ENCODE results near the gene PCSK2. TPM values are rescaled to one million over a fixed set of nuclear protein-coding genes. Genes with fewer than 3 reads are reported as not detected.

The PCSK2 gene
- total RNA-seq, 1 donor from 2014 or later: 28.7 TPM

DNA sequence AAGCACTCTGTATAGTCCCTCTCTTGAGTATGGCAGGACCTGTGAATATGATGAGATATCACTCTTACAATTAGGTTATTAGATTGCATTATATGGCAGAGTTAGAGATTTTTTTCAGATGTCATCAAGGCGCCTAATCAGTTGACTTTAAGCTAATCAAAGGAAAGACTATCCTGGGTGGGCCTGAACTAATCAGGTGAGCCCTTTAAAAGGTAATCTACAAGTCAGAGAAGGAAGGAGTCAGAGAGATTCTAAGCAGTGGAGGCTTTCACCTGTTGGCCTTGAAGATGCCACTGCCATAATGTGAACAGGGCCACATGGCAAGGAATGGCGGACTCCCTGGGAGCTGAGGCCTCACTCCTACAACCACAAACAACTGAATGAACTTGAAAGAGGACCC is 152.8 kb downstream of the PCSK2 start:
- H3K27me3 Mint-ChIP-seq (ENCODE audit: unreplicated experiment): peaks cover 5% of the 10 kb centered on the region
- no peak overlapping the region for H3K4me3 Mint-ChIP-seq (ENCODE audit: unreplicated experiment)
- TF ChIP-seq, protein P1, sequence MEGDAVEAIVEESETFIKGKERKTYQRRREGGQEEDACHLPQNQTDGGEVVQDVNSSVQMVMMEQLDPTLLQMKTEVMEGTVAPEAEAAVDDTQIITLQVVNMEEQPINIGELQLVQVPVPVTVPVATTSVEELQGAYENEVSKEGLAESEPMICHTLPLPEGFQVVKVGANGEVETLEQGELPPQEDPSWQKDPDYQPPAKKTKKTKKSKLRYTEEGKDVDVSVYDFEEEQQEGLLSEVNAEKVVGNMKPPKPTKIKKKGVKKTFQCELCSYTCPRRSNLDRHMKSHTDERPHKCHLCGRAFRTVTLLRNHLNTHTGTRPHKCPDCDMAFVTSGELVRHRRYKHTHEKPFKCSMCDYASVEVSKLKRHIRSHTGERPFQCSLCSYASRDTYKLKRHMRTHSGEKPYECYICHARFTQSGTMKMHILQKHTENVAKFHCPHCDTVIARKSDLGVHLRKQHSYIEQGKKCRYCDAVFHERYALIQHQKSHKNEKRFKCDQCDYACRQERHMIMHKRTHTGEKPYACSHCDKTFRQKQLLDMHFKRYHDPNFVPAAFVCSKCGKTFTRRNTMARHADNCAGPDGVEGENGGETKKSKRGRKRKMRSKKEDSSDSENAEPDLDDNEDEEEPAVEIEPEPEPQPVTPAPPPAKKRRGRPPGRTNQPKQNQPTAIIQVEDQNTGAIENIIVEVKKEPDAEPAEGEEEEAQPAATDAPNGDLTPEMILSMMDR (IDR thresholded peaks at IDR 0.05; ENCODE audit: partially characterized antibody, unreplicated experiment): no peak
- peaks cover 4% of the 10 kb centered on the region for H3K9me3 Mint-ChIP-seq (ENCODE audit: unreplicated experiment)
- peaks cover 22% of the 10 kb centered on the region for H3K4me1 Mint-ChIP-seq (ENCODE audit: low read depth, unreplicated experiment)
- H3K36me3 Mint-ChIP-seq (ENCODE audit: unreplicated experiment): no peaks in the 10 kb centered on the region
- no peak overlapping the region for H3K27ac Mint-ChIP-seq (ENCODE audit: unreplicated experiment)
- DNase-seq: no peak

GRCh38 chr20:17380801-17381200 is 154.0 kb downstream of the PCSK2 start:
- Mint-ChIP-seq H3K36me3 (ENCODE audit: unreplicated experiment) (no peaks in the 10 kb centered on the region), H3K9me3 (ENCODE audit: unreplicated experiment) (peaks cover 4% of the 10 kb centered on the region)

DNA sequence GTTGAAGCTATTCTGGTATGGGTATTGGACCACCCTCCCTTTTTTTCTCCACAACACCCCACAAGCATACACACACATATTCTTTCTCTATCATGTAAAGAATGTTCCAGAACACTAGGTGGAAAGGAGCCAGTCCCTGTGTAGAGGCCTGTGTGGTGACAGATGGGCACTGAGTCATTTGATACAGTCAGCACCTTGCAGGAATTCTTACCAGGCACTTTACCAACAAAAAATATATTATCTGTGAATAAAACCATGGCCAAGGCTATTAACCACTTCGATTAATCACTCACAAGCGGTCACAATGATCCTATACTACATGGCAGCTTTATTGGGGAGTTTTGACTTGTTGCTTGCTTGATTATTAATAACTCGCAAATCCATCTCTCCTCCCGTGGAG is 154.9 kb downstream of the PCSK2 start:
- Mint-ChIP-seq H3K27ac (ENCODE audit: unreplicated experiment) (no peak overlapping the region), H3K4me3 (ENCODE audit: unreplicated experiment) (no peak overlapping the region)

More at GRCh38 chr20:17380801-17381200, 154.0 kb downstream of the PCSK2 start:
- H3K27me3 Mint-ChIP-seq (ENCODE audit: unreplicated experiment): peaks cover 5% of the 10 kb centered on the region
- H3K4me3 Mint-ChIP-seq (ENCODE audit: unreplicated experiment): no peak overlapping the region
- TF ChIP-seq, protein P1 (IDR thresholded peaks at IDR 0.05; ENCODE audit: partially characterized antibody, unreplicated experiment): no peak
- peaks cover 22% of the 10 kb centered on the region for H3K4me1 Mint-ChIP-seq (ENCODE audit: low read depth, unreplicated experiment)
- no peak overlapping the region for H3K27ac Mint-ChIP-seq (ENCODE audit: unreplicated experiment)
- DNase-seq: no peak

DNA sequence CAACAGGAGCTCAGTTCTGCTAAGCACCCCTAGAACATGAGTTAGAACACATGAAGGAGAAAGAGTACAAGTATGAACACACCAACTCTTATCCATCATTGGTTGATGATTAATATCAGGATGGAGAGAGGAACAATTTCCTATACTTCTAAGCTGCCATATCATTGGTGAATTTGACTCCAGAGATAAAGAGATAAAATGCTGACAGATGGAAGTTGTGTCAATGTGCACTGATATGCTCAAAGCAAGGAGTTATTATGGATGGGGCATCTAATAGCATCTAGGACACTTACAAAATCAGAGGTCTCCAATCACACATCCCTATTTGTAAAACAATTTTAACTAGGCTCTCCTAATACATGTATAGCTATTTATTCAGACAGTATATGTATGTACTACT is 159.0 kb downstream of the PCSK2 start:
- Mint-ChIP-seq H3K27ac (ENCODE audit: unreplicated experiment) (no peak overlapping the region), H3K4me3 (ENCODE audit: unreplicated experiment) (no peak overlapping the region), H3K4me1 (ENCODE audit: low read depth, unreplicated experiment) (peaks cover 7% of the 10 kb centered on the region), H3K9me3 (ENCODE audit: unreplicated experiment) (no peaks in the 10 kb centered on the region), H3K36me3 (ENCODE audit: unreplicated experiment) (no peaks in the 10 kb centered on the region), H3K27me3 (ENCODE audit: unreplicated experiment) (peaks cover under 1% of the 10 kb centered on the region)
- TF ChIP-seq, protein P1 (IDR thresholded peaks at IDR 0.05; ENCODE audit: partially characterized antibody, unreplicated experiment): no peak
- DNase-seq: no peak

More for the DNA sequence above, 154.9 kb downstream of the PCSK2 start:
- no peaks in the 10 kb centered on the region for H3K36me3 Mint-ChIP-seq (ENCODE audit: unreplicated experiment)
- H3K9me3 Mint-ChIP-seq (ENCODE audit: unreplicated experiment): peaks cover 4% of the 10 kb centered on the region
- DNase-seq: no peak
- peaks cover 5% of the 10 kb centered on the region for H3K27me3 Mint-ChIP-seq (ENCODE audit: unreplicated experiment)
- TF ChIP-seq, protein P1 (IDR thresholded peaks at IDR 0.05; ENCODE audit: partially characterized antibody, unreplicated experiment): no peak
- H3K4me1 Mint-ChIP-seq (ENCODE audit: low read depth, unreplicated experiment): peaks cover 21% of the 10 kb centered on the region

GRCh38 chr20:17390655-17391054 is 163.8 kb downstream of the PCSK2 start:
- Mint-ChIP-seq H3K36me3 (ENCODE audit: unreplicated experiment) (no peaks in the 10 kb centered on the region), H3K4me3 (ENCODE audit: unreplicated experiment) (no peak overlapping the region), H3K27ac (ENCODE audit: unreplicated experiment) (no peak overlapping the region), H3K9me3 (ENCODE audit: unreplicated experiment) (peaks cover 2% of the 10 kb centered on the region), H3K27me3 (ENCODE audit: unreplicated experiment) (no peaks in the 10 kb centered on the region), H3K4me1 (ENCODE audit: low read depth, unreplicated experiment) (no peaks in the 10 kb centered on the region)
- DNase-seq: no peak
- TF ChIP-seq, protein P1 (IDR thresholded peaks at IDR 0.05; ENCODE audit: partially characterized antibody, unreplicated experiment): no peak

Data from glutamatergic neuron (in vitro differentiated cells).